Left cardiac atrium (tissue), 4 donors: Measurements from ENCODE around the gene USP46. TPM values are rescaled to one million over a fixed set of nuclear protein-coding genes. Genes with fewer than 3 reads are reported as not detected.

Experiments
- ATAC-seq, 2 donors: fragments of 200-7000 bp; cut with Tn5 transposase; one replicate each; pipeline ENCODE4 v1.9.1; 2020; ENCODE audit warnings: mild to moderate bottlenecking in 2 of 2, moderate library complexity in 2 of 2
- DNase-seq: peaks from one replicate; pipeline ENCODE4 v3.0.0-alpha.2; 2020
- intact Hi-C, 2 donors: fragments of 100-400 bp; cut with DNase I; formaldehyde crosslinking; loops; one replicate each; pipeline versions ENCODE4 v1.14.1 to v1.15.1; 2022 to 2023
- total RNA-seq, 2 donors: library from RNA; stranded (reverse); fragmentation: NEBNext Ultra II Directional; extraction: Animal tissue kit (Norgen Biotek cat#: 25700); gene quantifications; one replicate each; pipeline ENCODE4 v1.2.1, GENCODE V29; 2021
- donor health status: DM: no; HTN: yes; CAD: no.
- donor health status: DM: no; HTN: yes; CAD: no; lungs with severe emphysema.
- donor health status: DM: yes; HTN: yes; CAD: no.
- donor health status: Dilated cardiomyopathy.

USP46 gene
- total RNA-seq, 2 donors from 2014 or later = 40.7 to 48.0 TPM

DNA sequence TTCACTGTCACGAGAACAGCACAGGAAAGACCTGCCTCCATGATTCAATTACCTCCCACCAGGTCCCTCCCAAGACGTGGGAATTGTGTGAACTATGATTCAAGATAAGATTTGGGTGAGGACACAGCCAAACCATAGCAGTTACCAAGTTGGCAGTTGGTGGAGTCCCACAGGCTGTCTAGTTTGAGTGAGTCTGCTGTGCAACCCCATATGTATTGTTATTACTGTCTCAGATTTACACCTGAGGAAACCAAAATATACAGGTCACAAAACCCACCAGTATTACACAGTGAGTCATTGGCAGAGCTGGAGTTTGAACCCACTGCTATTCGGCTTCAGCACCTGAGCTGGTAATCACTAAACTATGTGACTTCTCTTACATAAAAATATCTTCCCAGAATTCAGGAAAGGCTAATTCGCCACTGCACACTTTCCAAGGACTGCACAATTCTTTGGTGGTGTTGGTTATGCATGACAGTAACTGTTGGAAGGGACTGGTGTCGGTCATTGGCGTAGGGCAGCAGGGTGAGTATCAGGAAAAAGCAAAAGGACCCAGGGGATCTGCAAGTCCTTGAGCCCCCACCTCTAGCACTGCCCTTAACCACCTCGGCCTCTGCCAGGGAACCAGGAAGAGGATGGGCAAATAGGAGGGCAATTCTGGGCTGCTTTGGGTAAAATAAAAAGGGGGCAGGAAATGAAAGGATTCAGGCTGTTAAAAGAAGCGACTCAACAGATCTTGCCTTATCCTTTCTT, 110.1 kb downstream of the USP46 start:
- ATAC-seq = no peak
- intact Hi-C loops = loop anchor here (5.0 kb wide), 3 partner anchors 108 to 433 kb away; partner anchors contain the start of gene USP46 (in 1 of the 2)
- DNase-seq = no peak

DNA sequence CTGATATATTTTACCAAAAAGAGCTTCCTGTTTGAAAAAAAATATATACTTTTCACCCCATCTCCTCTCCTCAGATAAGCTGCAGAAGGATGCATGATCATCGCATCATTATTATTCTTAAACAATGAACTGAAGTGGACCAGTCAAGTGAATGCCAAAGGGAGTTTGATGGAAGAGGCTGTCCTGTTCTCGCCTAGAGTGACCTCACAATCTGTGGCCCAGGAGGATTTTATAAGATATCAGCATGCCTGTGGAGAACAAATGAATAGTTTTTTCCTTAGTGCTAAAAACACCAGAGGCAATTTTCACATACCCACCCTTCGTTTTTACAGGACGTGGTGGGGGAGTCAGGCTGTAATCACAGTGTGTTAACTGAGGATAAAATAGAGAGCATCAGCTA, 112.7 kb downstream of the USP46 start:
- ATAC-seq (peak in 1 of 2 donors; percentile 62), DNase-seq (no peak)
- intact Hi-C loops = loop anchor here (5.0 kb wide), 3 partner anchors 111 to 436 kb away; partner anchors contain the start of gene USP46 (in 1 of the 2)

DNA sequence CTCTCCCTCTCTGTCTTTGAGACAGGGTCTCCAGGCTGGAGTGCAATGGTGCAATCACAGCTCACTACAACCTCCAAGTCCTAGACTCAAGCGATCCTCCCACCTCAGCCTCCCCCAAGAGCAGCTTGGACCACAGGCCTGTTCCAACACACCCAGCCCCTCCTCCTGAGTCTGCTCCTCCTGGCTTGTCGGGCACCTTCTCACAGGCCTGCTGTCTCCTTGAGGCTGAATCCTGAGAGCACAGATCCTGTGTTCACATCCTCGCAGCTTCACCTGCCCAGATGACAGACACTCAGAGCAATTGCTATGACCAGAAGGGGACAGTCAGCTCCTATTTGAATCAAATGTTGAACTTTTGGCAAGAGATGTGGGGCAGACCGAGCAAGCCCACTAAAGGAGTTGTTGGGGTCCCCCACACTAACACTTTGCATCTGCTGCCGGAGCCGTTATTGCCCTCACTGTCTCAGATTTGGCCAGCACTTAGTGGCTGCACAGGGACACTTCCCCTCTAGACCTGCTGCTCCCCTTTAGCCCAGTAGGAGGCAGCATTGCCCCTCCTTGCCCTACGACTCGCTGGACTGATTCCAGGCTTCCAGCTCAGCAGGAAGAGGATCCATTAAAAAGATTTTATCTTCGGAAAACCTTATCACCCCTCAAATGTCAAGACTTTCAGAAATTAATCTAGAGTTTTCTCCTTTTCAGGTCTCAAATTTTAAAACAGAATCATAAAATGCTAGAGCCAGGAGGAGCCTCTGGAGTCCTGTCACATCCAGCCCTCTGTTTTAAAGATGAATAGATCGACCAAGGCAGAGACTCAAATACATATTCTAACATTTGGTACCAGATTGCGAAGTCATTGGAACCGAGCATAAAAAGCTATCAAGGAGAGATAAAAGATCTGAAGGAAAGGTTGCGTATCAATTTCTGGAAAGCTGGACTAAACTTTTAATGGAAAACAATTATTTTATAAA, 113.7 kb downstream of the USP46 start:
- intact Hi-C loops = loop anchor here (2.0 to 5.0 kb wide), 4 partner anchors 112 to 437 kb away; partner anchors contain the start of gene USP46 (in 1 of the 2)
- peak; percentile 82 for DNase-seq
- ATAC-seq = peak; percentile 82 to 94

Other genes starting within 250 kb of the USP46 start
- 1 to 10 TPM; 1.2 to 2.0 TPM for gene ERVMER34-1, start 92.1 kb upstream of the USP46 start, total RNA-seq
- 1 to 10 TPM; 3.7 to 8.0 TPM for gene RASL11B, start 203.0 kb upstream of the USP46 start, total RNA-seq